ENCODE measurements around the gene PNLDC1.
A peak's percentile ranks its signal among the peaks of the same experiment; 100 is the strongest.
"Not testable (repeated sequence)": the region's sequence is repeated elsewhere in the genome, so short reads cannot be mapped to it uniquely, and the experiment has no call there.

Gene PNLDC1

GRCh38 chr6:159815410-159815809 is 15.3 kb downstream of the PNLDC1 start:
- no peaks in the 10 kb centered on the region for H3K27me3 ChIP-seq (ENCODE audit: insufficient read depth, low read length, poor library complexity, severe bottlenecking)
- no peaks in the 10 kb centered on the region for H3K9me2 ChIP-seq (replicated peaks; ENCODE audit: low read depth, low read length)
- no peaks in the 10 kb centered on the region for H3F3A ChIP-seq (ENCODE audit: low read depth)
- H3K9ac ChIP-seq (ENCODE audit: low read depth, low read length, poor library complexity, severe bottlenecking) = no peak overlapping the region
- H2AFZ ChIP-seq (ENCODE audit: low read length) = no peak overlapping the region
- H3K4me3 ChIP-seq (ENCODE audit: low read length, poor library complexity, severe bottlenecking) = no peak overlapping the region
- no peaks in the 10 kb centered on the region for H3K9me3 ChIP-seq (ENCODE audit: insufficient read depth, low read depth, low read length)
- no peaks in the 10 kb centered on the region for H3K36me3 ChIP-seq (ENCODE audit: insufficient read depth, low read length)
- H3K79me2 ChIP-seq (ENCODE audit: insufficient read depth, low read length) = no peaks in the 10 kb centered on the region
- H3K4me1 ChIP-seq (ENCODE audit: insufficient read depth, low read length, poor library complexity, severe bottlenecking) = peaks cover 5% of the 10 kb centered on the region
- H4K20me1 ChIP-seq (ENCODE audit: insufficient read depth, low read length, poor library complexity, severe bottlenecking) = no peaks in the 10 kb centered on the region
- H3K4me2 ChIP-seq (ENCODE audit: low read depth, low read length, poor library complexity, severe bottlenecking) = no peak overlapping the region
- TF ChIP-seq CTCF (conservative IDR thresholded peaks at IDR 0.05; ENCODE audit: low read length) = no peak
- TF ChIP-seq EZH2phosphoT487 (IDR thresholded peaks at IDR 0.05; ENCODE audit: borderline replicate concordance) = no peak

DNA sequence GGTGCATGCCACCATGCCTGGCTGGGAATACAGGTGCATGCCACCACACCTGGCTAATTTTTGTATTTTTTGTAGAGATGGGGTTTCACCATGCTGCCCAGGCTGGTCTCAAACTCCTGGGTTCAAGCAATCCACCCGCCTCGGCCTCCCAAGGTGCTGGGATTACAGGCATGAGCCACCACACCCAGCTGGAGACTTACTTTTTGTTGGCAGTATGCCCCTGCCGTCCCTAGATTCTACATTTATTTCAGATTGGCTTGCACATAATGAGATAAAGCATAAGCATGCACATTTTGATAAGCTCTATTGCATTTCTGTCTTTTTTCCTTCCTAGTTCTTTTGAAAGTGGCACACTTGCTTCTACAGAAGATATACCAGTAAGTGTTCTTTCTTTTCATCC is 16.7 kb downstream of the PNLDC1 start:
- H2AFZ ChIP-seq (ENCODE audit: low read length); H3K4me3 ChIP-seq (ENCODE audit: low read length, poor library complexity, severe bottlenecking); H3K36me3 ChIP-seq (ENCODE audit: insufficient read depth, low read length); H3K4me2 ChIP-seq (ENCODE audit: low read depth, low read length, poor library complexity, severe bottlenecking); H3K79me2 ChIP-seq (ENCODE audit: insufficient read depth, low read length); H3K9me3 ChIP-seq (ENCODE audit: insufficient read depth, low read depth, low read length); H3F3A ChIP-seq (ENCODE audit: low read depth); H3K4me1 ChIP-seq (ENCODE audit: insufficient read depth, low read length, poor library complexity, severe bottlenecking); H3K9ac ChIP-seq (ENCODE audit: low read depth, low read length, poor library complexity, severe bottlenecking); H3K27me3 ChIP-seq (ENCODE audit: insufficient read depth, low read length, poor library complexity, severe bottlenecking); H4K20me1 ChIP-seq (ENCODE audit: insufficient read depth, low read length, poor library complexity, severe bottlenecking); H3K9me2 ChIP-seq (replicated peaks; ENCODE audit: low read depth, low read length): not testable (repeated sequence)

DNA sequence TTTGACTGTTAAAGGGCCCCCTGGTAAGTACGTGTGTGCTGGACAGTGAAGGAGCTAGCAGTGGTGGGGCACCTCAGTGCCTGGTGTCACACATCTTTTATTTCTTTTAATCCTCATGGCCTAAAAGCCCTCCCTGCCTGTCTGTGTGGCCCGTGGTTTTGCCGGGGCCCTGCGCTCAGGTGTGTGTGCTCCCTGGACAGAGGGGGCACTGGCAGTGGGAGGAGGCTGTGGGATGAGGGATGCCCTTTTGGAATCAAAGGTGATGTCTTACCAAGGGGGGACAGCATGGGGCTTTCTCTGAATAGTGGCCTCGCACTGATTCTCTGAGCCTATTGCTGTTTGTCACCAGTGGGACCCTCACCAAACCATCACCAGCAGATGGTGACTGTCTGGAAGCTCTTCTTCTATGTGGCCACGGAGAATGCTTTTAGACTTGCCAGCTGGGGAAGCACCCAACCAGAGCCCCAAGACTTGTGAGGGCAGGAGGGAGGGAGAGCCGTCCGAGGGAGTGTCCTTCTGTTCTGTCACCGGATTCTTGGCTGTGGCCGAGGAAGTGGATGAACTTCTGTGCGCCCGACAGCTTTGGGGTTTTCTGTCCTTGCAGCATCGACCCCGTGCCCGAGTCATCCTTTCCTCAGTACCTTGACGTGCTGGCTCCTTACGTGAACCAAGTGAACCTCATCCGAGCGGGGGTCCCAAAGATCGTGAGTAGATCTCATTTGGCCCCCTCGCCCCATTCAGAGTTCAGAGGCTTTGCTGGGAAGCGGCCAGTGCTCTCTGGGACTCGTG is 18.1 kb downstream of the PNLDC1 start:
- H4K20me1 ChIP-seq (ENCODE audit: insufficient read depth, low read length, poor library complexity, severe bottlenecking) = no peaks in the 10 kb centered on the region
- TF ChIP-seq EZH2phosphoT487 (IDR thresholded peaks at IDR 0.05; ENCODE audit: borderline replicate concordance) = no peak
- no peak for TF ChIP-seq CTCF (conservative IDR thresholded peaks at IDR 0.05; ENCODE audit: low read length)
- H3K27me3 ChIP-seq (ENCODE audit: insufficient read depth, low read length, poor library complexity, severe bottlenecking) = no peaks in the 10 kb centered on the region
- no peaks in the 10 kb centered on the region for H3K9me2 ChIP-seq (replicated peaks; ENCODE audit: low read depth, low read length)
- H3F3A ChIP-seq (ENCODE audit: low read depth) = no peaks in the 10 kb centered on the region
- no peak overlapping the region for H2AFZ ChIP-seq (ENCODE audit: low read length)
- H3K4me2 ChIP-seq (ENCODE audit: low read depth, low read length, poor library complexity, severe bottlenecking) = peak overlapping the region; percentile 10
- peaks cover 5% of the 10 kb centered on the region for H3K4me1 ChIP-seq (ENCODE audit: insufficient read depth, low read length, poor library complexity, severe bottlenecking)
- no peaks in the 10 kb centered on the region for H3K79me2 ChIP-seq (ENCODE audit: insufficient read depth, low read length)
- H3K9ac ChIP-seq (ENCODE audit: low read depth, low read length, poor library complexity, severe bottlenecking) = no peak overlapping the region
- no peaks in the 10 kb centered on the region for H3K9me3 ChIP-seq (ENCODE audit: insufficient read depth, low read depth, low read length)
- no peak overlapping the region for H3K4me3 ChIP-seq (ENCODE audit: low read length, poor library complexity, severe bottlenecking)
- H3K36me3 ChIP-seq (ENCODE audit: insufficient read depth, low read length) = no peaks in the 10 kb centered on the region

- no peaks in the 10 kb centered on the region for H3K27me3 ChIP-seq (ENCODE audit: insufficient read depth, low read length, poor library complexity, severe bottlenecking)
- H3K9me2 ChIP-seq (replicated peaks; ENCODE audit: low read depth, low read length) = no peaks in the 10 kb centered on the region
- no peaks in the 10 kb centered on the region for H4K20me1 ChIP-seq (ENCODE audit: insufficient read depth, low read length, poor library complexity, severe bottlenecking)
- H3K4me1 ChIP-seq (ENCODE audit: insufficient read depth, low read length, poor library complexity, severe bottlenecking) = peaks cover 5% of the 10 kb centered on the region
- H3K79me2 ChIP-seq (ENCODE audit: insufficient read depth, low read length) = no peaks in the 10 kb centered on the region
- TF ChIP-seq CTCF (conservative IDR thresholded peaks at IDR 0.05; ENCODE audit: low read length) (no peak), EZH2phosphoT487 (IDR thresholded peaks at IDR 0.05; ENCODE audit: borderline replicate concordance) (no peak)
- no peak overlapping the region for H3K9ac ChIP-seq (ENCODE audit: low read depth, low read length, poor library complexity, severe bottlenecking)
- H3K9me3 ChIP-seq (ENCODE audit: insufficient read depth, low read depth, low read length) = no peaks in the 10 kb centered on the region
- no peaks in the 10 kb centered on the region for H3K36me3 ChIP-seq (ENCODE audit: insufficient read depth, low read length)
- no peaks in the 10 kb centered on the region for H3F3A ChIP-seq (ENCODE audit: low read depth)
- no peak overlapping the region for H2AFZ ChIP-seq (ENCODE audit: low read length)
- no peak overlapping the region for H3K4me2 ChIP-seq (ENCODE audit: low read depth, low read length, poor library complexity, severe bottlenecking)
- no peak overlapping the region for H3K4me3 ChIP-seq (ENCODE audit: low read length, poor library complexity, severe bottlenecking)
Measured at GRCh38 chr6:159819098-159819497, 19.0 kb downstream of the PNLDC1 start.

All from Loucy (cell line).